Stimulated activated naive CD4-positive, alpha-beta T cell treated with Interleukin-2 at 50 U/mL for 16 hours (primary cell): ENCODE results near the gene TEAD1.

Source experiments
- DNase-seq: peaks from one replicate; lab custom pipeline; 2025; lab: John Stamatoyannopoulos, UW

TEAD1 gene

DNA sequence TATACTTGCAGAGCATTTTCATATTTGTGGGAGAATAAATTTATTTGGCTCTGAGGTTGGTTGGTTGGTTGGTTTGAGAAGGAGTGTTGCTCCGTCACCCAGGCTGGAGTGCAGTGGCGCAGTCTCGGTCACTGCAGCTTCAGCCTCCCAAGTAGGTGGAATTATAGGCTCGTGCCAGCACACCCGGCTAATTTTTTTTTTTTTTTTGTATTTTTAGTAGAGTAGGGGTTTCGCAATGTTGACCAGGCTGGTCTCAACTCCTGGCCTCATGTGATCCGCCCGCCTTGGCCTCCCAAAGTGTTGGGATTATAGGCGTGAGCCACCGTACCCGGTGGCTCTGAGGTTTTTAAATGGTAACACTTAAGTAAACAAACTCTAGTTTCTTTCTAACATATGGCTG lies 161.1 kb downstream of the TEAD1 start:
- DNase-seq: no peak

- DNase-seq: no peak
Measured at GRCh38 chr11:12838463-12839123, 164.4 kb downstream of the TEAD1 start.

- DNase-seq: no peak
Measured at GRCh38 chr11:12840871-12841660, 166.8 kb downstream of the TEAD1 start.

- DNase-seq: no peak
Measured at GRCh38 chr11:12841946-12842630, 167.9 kb downstream of the TEAD1 start.

GRCh38 chr11:12842933-12843636 lies 168.9 kb downstream of the TEAD1 start:
- no peak for DNase-seq

GRCh38 chr11:12845163-12845562 lies 170.9 kb downstream of the TEAD1 start:
- no peak for DNase-seq

DNA sequence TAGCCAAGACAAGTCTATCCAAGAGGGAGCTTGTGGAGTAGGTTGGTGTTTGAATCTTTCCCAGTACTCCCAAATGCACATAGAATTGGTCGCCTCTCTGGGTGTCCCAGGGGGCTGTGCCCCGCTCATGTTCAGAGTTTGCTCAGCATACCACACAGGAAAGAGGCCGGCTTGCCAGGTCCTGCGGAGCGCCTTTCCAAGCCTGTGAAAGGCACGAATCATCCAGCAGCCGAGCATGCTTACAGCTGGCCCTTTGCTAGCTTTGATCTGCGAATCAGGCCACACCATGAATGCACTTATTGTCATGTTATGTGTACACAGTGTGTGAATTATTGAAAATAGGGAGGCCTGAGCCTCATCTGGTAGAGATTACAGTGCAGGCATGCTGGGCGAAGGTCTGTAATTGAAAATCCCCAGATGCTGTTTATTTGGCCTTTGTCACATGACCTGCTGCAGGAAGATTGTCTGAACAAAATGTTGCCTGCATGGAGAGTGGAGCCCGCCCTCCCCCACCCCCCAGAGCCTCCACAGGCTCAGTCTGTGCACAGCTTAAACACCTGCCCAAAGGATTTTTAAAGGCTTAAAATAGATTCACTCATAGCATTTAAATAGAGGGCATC lies 171.6 kb downstream of the TEAD1 start:
- DNase-seq: no peak

GRCh38 chr11:12846786-12847615 lies 172.8 kb downstream of the TEAD1 start:
- DNase-seq: no peak

- DNase-seq: no peak
Measured at GRCh38 chr11:12848413-12848812, 174.2 kb downstream of the TEAD1 start.

GRCh38 chr11:12853325-12853651 lies 179.1 kb downstream of the TEAD1 start:
- no peak for DNase-seq

DNA sequence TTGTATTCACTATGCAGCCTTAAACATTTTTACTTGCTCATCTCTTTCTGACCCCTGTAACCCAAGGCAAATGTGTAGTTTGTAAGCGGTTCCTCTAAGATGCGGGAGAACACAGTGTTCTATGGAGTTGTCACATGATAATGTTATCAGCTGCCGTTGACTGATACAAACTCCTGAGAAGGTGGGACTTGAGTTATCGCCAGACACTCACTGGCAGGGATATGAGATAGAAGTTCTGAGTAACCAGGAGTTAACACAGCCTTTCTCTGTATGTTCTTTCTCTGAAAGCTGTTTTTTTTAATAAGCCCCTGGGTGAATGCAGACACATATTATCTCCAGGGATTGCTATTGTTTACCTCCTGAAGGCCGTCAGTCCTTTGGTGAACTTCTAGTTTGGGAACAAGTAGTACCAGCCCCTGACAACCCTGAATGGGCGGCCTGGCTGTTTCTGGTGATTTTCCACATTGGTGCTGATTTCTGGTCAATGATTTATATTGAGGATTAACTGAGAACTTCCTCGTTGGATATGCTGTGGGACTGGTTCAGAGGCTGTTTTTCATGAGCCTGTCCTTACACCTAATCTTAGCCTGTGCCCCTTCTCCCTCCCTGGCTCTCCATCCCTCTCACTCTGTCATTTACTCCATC lies 179.6 kb downstream of the TEAD1 start:
- DNase-seq: no peak

- no peak for DNase-seq
Measured at GRCh38 chr11:12854297-12854661, 180.1 kb downstream of the TEAD1 start.

GRCh38 chr11:12854829-12855228 lies 180.6 kb downstream of the TEAD1 start:
- no peak for DNase-seq

DNA sequence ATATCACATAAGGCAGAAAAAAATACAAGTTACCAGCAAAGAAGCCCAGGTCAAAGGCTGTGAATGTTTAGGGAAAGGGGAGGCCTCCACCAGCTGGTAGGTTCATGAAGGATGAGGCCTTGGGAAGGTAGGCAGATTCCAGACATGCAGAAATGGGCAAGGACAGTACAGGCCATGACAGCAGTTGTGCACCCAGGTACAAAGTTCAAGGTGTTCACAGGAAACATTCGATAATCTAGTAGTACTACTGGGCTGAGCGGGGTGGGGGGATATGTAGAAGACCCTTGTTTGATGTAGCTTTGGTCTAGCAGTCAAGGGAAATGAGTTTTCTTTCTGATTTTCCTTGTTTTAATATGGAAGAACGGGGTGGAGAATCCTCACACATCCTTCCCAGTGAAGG lies 182.1 kb downstream of the TEAD1 start:
- no peak for DNase-seq

DNA sequence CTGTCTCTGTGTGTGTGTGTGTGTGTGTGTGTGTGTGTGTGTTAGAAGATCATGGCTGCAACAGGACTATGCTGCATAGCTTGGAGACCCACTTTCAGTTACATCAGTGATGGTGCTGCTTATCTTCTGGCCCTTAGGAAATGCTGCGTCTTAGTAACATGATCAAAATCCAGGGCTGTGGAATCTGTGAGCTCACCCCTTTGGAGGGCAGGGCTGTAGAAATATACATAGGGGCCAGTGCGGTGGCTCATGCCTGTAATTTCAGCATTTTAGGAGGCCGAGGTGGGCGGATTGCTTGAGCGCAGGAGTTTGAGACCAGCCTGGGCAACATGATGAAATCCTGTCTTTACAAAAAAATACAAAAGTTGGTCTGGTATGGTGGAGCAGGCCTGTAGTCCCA lies 183.4 kb downstream of the TEAD1 start:
- no peak for DNase-seq

DNA sequence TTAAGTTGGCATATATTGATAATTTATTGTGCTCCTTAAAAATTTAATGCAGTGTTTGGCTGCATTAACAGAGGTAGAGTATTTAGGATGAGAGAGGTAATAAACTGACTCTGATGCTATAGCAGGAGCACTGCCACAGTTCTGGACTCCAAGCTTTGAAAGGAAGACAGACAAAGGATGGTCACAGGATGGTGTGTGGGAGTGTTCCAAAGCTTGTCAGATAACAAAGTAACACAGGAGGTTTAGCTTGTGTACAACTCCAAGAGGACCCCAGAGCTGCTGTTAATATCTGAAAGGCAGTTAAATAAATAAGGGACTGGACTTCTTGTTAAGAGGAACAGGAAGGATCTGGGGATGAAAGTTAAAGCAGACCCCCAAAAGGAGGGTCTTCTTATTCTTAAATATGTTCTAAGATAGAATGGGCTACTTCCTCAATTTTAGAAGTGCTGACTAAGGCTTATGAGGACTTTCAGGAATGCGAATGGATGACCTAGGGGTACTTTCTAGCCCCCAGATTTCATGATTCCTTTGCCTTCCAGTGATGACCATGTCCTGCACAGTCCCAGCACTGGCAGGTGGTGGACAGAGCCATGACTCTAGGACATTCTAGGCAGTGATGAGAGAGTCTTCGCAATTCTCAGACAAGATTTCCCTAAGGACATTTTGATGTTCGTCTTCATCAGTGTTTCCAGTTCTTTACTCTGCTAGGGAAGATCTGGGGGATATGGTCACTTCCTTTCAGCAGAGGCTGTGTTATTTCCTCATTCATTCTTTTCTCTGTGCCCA lies 185.8 kb downstream of the TEAD1 start:
- DNase-seq: no peak

DNA sequence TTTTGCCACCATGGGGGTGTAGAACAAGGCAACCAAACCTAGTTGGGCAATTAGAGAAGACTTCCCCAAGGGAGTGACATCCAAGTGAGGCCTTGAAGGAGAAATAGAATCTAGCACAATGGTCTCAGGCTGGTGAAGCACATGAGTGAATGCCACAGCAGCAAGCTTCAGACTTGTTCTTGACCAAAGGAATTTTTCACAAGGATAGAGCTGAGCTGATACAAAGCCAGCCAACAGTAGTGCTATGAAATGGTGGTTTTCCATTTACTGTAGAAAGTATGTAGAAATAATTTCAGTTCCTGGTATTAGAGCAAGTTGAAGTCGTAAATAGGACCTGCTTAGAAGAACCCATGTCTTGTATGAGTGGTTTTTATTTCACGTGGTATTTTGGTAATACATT lies 186.6 kb downstream of the TEAD1 start:
- DNase-seq: no peak

DNA sequence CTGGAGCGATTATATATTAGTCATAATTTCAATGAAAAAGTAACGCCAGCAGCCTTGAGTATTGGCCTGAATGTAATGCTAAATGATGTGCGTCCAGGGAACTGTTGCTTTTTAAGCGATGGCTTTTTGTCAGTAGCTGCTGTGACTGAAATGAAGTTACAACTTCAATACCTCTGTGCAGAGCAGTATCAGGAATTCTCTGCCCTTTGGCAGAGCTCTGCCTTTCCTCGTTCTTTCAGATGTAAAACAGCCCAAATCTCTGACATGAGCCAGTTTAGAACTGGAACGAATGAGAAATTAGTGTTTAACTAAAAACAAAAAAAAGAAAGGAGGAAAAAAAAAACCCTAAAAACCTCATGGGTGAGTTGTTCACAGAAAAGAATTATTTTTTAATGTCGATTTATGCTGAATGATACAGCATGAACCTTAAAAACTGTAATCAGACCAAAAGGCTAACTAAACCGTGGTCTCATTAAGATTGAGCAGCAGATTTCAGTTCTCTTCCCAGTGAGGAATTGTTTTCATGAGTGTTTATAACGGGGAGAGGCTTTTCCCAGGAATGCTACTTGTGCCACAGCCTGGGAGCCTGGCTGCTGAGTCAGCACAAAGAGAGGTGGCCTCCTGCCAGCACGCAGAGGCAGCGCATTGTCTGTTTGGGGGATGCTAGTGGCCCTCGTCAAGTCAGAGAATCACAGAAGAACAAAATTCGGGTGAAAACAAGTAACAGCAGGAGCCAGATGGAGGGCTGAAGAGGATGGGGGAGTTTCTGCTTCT lies 188.7 kb downstream of the TEAD1 start:
- no peak for DNase-seq

DNA sequence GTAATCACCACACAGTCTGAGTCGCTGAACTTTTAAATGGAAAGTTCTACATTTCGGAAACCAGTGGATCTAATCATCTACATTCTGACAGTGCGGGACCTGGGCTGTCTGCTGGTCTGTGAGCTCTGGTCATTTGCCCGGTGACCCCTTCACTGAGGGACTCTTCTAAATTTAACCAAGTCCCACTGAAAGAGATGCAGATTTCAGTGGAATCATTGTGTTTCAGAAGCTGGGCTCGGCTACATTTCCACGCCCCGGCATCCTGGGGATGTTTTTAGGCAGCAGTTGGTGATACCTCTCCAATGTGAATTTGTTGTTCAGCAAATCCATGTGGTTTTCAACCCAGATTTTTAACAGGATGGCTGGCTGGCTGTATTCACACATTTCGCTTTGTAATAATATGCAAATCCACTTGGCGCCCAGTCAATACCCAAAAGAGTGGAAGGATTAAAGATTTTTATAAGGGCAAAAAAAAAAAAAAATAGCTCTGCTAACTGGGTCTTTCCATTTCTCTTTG lies 189.4 kb downstream of the TEAD1 start:
- no peak for DNase-seq
